Panc1 (cell line): Measurements from ENCODE around the gene PRKCG.

Experiments
- POLR2AphosphoS5 ChIP-seq: IDR thresholded peaks from 2 replicates; pipeline ENCODE4 v1.6.1; 2012; ENCODE audit warnings: mild to moderate bottlenecking, low read depth, low read length, moderate library complexity
- SIN3A ChIP-seq: IDR thresholded peaks from 2 replicates; pipeline ENCODE4 v1.6.1; 2012; ENCODE audit warnings: low read depth, mild to moderate bottlenecking, low read length, moderate library complexity, borderline replicate concordance; ENCODE audit not compliant: insufficient read depth
- TF ChIP-seq, protein P1 (sequence below): fragments of 450-650 bp; IDR thresholded peaks from 2 replicates; pipeline ENCODE4 v1.5.1; 2017; ENCODE audit warnings: mild to moderate bottlenecking

- TF ChIP-seq, protein P1, sequence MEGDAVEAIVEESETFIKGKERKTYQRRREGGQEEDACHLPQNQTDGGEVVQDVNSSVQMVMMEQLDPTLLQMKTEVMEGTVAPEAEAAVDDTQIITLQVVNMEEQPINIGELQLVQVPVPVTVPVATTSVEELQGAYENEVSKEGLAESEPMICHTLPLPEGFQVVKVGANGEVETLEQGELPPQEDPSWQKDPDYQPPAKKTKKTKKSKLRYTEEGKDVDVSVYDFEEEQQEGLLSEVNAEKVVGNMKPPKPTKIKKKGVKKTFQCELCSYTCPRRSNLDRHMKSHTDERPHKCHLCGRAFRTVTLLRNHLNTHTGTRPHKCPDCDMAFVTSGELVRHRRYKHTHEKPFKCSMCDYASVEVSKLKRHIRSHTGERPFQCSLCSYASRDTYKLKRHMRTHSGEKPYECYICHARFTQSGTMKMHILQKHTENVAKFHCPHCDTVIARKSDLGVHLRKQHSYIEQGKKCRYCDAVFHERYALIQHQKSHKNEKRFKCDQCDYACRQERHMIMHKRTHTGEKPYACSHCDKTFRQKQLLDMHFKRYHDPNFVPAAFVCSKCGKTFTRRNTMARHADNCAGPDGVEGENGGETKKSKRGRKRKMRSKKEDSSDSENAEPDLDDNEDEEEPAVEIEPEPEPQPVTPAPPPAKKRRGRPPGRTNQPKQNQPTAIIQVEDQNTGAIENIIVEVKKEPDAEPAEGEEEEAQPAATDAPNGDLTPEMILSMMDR: peak; percentile 84; the same call in 1 of the 2 replicates
- peak; percentile 30; the same call in 1 of the 2 replicates for TF ChIP-seq POLR2AphosphoS5
- peak; percentile 47; the same call in 1 of the 2 replicates for TF ChIP-seq SIN3A
These were observed at the start of gene PRKCG for GRCh38 chr19:53881482-53882390.
